ENCODE results near the gene GJC1.

The GJC1 gene

DNA sequence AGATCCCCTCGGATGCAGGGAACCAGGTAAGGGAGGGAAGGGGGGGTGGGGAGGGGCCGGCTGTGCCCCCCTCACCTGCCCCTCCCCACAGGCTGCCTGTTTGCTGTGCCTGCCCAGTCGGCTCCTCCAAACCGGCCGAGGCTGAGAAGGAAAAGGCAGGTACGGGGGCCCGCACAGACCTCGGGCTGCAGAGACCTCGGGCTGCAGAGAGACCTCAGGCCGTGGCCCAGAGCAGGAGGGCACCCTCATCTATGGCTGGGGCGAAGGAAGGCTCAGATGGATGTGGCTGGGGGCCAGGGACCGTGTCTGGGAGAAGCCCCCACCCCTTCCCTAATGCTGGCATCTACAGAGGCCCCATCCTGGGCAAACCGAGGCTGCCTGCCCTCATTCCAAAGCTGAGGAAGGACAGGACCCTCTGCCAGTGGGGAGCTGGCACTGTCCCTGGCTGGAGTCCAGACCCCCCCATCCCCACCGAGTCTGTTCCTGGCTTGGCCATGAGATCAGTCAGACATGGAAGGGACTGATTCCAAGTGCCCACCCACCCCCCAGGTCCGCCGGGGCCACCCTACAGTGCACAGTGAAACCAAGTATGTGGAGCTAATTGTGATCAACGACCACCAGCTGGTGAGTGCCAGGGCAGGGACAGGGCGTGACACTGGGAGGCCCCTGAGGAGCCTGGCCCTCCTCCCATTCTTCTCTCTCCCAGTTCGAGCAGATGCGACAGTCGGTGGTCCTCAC, 57.6 kb downstream of the GJC1 start:
- no peak for TF ChIP-seq ZNF274 (IDR thresholded peaks at IDR 0.05; ENCODE audit: low read depth, low read length)

DNA sequence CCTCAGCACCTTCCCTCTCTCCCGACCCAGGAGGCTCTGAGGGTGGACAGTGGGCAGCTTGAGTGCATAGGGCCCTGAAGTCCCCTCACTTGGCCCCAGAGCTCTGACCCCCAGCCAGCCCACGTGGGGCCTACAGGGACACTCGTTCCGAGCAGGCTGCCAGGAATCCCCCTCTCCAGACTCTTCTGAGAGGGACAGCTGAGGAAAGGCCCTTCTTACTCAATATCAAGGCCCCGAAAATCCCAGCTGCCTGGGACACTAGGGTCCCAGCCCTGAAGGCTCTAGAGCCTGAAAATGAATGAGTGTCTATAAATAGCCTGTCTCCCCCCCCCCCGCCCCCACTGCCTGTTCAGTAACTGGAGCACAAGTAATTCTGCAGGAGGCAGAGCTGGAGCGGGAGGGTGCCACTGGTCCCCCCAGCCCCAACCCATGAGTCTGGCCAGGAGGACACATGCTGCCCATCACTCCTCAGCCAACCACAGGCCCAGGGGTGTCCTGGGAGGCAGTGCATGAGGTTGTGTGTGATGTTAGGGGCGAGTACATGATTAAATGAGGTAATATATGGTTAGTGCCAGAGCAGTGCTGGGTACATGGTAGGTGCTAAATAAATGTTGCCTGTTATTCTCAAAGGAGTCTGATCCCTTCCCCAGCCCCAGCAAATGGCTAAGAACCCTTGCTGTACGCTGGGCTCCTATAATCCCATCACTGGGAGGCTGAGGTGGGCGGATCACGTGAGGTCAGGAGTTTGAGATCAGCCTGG, 59.7 kb downstream of the GJC1 start:
- no peak for TF ChIP-seq ZNF274 (IDR thresholded peaks at IDR 0.05; ENCODE audit: low read depth, low read length)
- no peak overlapping the region for H3K4me3 ChIP-seq (ENCODE audit: low read length)

More for the DNA sequence above, 57.6 kb downstream of the GJC1 start:
- no peak overlapping the region for H3K4me3 ChIP-seq (ENCODE audit: low read length)

DNA sequence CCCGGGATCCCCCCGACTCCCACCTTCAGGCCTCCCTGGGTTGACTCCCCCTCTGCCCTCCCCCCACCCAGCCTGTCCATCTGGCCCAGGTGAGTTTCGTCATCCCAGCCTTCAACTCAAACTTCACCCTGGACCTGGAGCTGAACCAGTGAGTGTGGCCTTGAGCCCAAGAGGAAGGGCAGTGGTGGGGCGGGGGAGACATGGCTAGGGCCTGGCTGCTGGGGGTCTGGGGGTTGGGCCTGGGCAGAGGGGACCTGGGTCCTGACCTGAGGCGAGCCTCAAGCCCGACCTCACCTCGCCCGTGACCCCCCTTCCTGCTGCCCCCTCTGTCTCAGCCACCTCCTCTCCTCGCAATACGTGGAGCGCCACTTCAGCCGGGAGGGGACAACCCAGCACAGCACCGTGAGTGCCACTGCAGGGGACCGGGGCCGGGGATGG, 60.4 kb downstream of the GJC1 start:
- no peak overlapping the region for H3K4me3 ChIP-seq (ENCODE audit: low read length)
- TF ChIP-seq ZNF274 (IDR thresholded peaks at IDR 0.05; ENCODE audit: low read depth, low read length) = no peak

DNA sequence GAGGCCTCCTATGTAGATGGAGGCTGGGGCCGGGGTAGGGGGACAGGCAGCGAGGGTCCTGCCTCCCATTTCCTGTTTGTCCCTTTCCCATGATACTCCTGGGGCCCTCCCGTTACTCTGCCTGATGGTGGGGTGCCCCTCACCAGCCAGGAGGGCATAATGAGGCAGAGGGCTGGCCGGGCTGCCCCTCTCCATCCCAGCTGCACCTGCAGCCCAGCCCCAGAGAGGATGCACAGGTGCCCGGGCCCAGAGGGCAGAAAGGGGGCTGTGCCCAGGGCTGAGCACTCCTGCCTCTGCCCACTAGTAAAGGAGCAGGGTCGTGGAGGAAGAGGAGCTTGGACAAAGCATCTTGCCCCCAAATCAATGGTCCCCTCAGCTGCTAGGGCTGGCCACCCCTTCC, 60.9 kb downstream of the GJC1 start:
- TF ChIP-seq ZNF274 (IDR thresholded peaks at IDR 0.05; ENCODE audit: low read depth, low read length) = no peak
- H3K4me3 ChIP-seq (ENCODE audit: low read length) = no peak overlapping the region

DNA sequence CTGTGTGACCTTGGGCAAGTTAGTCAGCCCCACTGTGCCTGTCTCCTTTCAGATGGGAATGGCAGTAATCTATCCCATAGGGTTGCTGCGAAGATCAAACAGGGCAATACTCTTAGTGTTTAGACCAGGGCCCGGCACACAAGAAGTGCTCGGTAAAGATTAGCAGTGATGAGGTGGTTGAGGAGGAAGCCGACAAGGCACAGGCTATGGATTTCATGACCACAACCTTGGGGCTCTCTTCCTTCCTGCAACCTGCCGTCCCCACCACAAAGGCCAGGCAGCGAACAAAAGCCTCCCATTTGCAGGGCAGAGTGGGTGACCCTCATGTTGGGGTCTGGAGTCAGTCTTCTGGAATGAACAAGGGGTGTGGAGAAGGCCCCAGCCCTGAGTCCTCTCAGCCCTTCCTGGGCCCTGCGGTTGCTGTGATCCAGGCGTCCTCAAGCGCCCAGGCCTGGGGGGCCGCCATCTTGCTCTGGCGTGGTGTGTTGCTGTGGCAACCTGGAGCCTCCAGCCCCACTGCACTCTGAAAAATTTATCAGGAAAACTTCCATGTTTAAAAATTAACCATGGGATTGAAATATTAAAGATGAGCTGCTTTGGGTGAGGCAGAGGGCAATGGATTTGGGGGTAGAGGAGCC, 61.5 kb downstream of the GJC1 start:
- TF ChIP-seq ZNF274 (IDR thresholded peaks at IDR 0.05; ENCODE audit: low read depth, low read length) = no peak
- H3K4me3 ChIP-seq (ENCODE audit: low read length) = no peak overlapping the region

DNA sequence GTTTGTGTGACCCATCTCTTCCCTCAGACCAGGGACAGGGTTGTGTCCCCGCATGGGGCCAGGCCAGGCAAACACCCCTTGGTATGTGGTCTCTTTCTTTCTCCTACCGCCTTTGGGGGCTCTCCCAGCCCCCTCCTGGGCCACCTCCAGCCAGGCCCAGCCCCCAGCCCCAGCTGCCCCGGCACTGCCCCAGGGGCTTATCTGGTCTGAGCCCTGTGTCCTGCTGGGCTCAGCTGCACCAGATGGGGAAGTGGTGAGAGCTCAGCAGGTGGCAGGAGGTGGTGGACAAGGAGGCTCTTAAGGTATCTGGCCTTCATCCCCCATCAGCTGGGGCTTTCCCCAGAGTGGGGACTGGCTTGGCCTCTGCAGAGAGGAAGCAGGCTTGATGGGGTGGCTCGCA, 62.6 kb downstream of the GJC1 start:
- H3K4me3 ChIP-seq (ENCODE audit: low read length) = no peak overlapping the region
- TF ChIP-seq ZNF274 (IDR thresholded peaks at IDR 0.05; ENCODE audit: low read depth, low read length) = no peak

DNA sequence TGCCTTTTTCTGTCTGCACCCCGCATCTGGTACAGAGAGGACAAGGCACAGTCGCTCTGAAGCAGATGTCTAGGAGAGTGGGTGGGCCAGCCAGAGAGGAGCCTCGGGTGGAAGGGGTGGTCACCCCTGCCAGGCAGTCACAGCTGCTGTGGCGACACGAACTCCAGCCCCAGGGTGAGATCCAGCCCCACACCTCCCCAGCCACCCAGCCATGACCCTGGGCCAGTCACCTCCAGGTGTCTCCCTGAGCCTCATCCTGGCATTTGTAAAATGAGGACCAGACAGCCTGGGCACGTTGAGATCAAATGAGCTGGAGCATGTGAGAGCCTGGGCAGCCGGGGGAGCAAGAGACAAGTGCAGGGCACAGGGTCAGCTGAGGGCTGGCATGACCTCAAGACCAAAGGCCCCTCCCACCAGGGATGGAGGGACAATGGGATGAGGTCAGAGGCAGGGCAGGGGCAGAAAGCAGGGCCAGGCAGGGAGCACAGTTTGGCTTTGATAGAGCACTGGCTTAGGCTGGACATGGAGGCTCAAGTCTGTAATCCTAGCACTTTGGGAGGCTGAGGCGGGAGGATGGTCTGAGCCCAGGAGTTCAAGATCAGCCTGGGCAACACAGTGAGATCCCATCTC, 63.6 kb downstream of the GJC1 start:
- no peak for TF ChIP-seq ZNF274 (IDR thresholded peaks at IDR 0.05; ENCODE audit: low read depth, low read length)
- H3K4me3 ChIP-seq (ENCODE audit: low read length) = no peak overlapping the region

DNA sequence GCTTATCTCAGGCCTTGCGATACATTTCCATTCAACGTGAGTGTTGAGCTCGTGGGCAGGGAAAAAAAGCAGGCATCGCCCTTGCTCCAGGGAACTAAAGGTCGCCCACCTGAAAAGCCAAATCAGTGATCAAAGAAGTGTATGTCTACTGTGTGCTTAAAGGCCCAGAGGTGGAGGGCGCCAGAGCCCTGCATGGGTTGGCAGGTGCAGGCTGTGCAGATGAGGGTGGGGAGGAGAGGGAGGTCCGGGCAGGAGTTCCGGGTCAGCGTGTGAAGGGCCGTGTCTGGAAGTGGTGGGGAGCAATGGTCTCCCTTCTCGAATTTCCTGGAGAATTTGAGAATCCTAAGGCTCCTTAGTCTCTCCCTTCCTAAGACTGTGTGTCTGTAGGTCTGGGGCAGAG, 64.1 kb downstream of the GJC1 start:
- TF ChIP-seq ZNF274 (IDR thresholded peaks at IDR 0.05; ENCODE audit: low read depth, low read length) = no peak
- H3K4me3 ChIP-seq (ENCODE audit: low read length) = no peak overlapping the region

DNA sequence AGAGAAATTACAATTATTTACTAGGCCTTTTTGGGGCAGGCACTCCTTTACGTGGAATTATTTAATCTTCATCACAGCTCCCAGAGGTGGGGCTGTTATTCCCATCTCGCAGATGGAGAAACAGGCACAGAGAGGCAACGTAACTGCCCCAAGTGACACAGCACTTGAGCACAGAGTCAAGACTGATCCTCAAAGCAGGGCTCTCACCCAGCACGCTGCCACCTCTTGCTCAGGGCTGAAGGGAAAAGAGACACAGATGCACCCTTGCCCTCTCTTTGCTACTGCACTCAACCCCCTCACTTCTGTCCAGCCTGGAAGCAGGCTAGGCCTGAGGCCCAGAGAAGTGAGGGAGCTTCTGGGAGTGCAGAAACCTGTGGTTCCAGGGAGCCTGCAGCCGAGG, 66.9 kb downstream of the GJC1 start:
- TF ChIP-seq ZNF274 (IDR thresholded peaks at IDR 0.05; ENCODE audit: low read depth, low read length) = no peak
- H3K4me3 ChIP-seq (ENCODE audit: low read length) = no peak overlapping the region

DNA sequence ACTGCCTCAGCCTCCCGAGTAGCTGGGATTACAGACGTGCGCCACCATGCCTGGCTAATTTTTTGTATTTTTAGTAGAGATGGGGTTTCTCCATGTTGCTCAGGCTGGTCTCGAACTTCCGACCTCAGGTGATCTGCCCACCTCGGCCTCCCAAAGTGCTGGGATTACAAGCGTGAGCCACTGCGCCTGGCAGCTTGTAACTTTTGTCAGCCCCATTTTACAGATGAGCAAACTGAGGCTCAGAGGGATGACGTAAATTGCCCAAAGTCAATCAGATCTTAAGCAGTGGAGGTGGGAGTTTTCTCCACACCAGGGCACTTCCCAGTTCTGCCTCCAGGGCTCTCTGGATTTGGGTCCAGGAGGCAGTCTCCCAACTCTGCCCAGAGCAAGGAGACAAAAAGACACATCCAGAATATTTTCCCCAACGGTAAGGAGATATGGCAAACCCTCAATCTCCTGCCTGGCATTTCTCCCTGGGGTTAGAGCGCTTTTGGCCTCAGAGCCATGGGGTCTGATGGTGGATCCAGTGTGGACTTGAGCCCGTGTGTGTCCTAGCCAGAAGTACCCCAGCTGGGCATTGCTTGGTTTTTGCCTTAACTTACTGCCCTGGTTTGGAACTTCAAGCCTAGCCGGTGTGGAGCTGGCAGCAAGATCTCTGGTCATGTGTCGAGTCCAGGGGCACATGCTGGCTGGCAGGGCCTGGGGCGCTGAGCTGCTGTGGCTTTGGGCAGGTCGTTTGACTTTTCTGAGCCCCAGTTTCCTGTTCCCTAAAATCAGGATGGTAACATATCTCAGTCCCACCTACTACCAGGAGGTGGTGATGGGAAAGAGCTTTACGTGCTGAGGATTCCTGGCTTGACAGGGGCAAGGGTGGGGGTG, 67.9 kb downstream of the GJC1 start:
- TF ChIP-seq ZNF274 (IDR thresholded peaks at IDR 0.05; ENCODE audit: low read depth, low read length) = no peak
- H3K4me3 ChIP-seq (ENCODE audit: low read length) = no peak overlapping the region

DNA sequence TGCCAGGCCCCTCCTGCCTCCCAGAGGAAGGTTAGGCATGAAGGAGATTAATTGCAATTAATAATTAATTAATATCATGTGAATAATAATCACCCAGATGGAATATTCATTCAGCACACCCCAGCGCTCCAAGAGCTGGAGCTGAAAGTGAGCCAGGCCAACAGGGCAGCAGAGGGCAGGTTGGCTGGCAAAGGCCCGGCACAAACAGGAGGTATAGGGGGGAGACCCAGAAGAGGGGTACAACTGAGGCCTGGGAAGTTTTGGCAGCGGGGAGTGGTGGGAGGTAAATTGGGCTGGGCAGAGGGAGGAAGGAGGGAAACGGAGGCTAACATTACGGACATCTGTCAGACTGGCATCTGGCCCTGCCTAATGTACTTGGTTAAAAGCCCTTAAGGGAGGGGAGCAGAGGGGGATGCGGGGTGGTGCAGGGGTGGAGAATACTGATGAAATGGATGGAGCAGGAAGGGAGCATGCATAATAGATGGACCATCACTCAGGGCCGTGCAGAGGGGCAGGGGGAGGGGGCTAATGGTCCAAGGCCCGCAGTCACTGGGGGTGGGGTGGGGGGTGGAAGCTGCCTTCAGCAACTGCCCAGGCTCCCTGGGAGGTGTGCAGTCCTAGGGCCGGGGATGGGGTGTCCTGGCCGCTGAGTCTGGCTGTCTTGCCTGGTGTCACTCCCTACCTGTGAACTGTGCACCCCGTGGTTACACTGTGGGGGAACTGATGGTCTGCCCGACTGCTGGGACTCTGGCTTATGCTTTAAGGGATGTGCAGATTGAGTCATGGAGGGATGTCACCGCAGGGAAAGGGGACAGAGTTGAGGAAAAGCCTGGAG, 69.4 kb downstream of the GJC1 start:
- TF ChIP-seq ZNF274 (IDR thresholded peaks at IDR 0.05; ENCODE audit: low read depth, low read length) = no peak

DNA sequence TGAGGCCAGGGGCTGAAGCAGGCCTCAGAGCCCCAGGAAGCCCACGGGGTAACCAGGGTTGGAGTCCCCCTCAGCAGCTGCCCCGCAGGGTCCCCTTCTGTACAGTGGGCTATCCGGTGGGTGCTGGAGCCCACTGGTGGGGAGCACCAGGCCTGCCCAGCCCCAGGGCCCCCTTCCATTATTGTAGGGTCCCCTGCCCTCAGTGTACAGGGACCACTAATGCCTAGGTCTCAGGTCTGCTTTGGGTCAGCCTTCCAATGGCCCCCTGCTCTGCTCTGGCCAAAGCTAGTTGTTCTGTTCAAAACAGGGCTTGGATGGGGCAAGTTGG, 70.2 kb downstream of the GJC1 start:
- TF ChIP-seq ZNF274 (IDR thresholded peaks at IDR 0.05; ENCODE audit: low read depth, low read length) = no peak
- no peak overlapping the region for H3K4me3 ChIP-seq (ENCODE audit: low read length)

More for the DNA sequence above, 69.4 kb downstream of the GJC1 start:
- H3K4me3 ChIP-seq (ENCODE audit: low read length) = no peak overlapping the region

Data from GM08714 (cell line).